Measurements from ENCODE around the gene DHX8. TPM values are rescaled to one million over a fixed set of nuclear protein-coding genes. Genes with fewer than 3 reads are reported as not detected.
A peak's percentile ranks its signal among the peaks of the same experiment; 100 is the strongest.

DHX8 gene
- total and polyA plus RNA-seq, 2 of the 4 experiments (the other 2 are of a cell fraction), result 21.8 to 50.0 TPM

- BruUV-seq (replicated peaks), result no TSS peak
- peak overlapping the region; percentile 93 for H2AK9ac ChIP-seq (replicated peaks; ENCODE audit: low read depth, low read length, poor library complexity)
- no peak for DNase-seq
- H3K27me3 ChIP-seq (ENCODE audit: control insufficient read depth, insufficient read depth, low read length), result no peaks in the 10 kb centered on the region
- peak overlapping the region; percentile 97 for H3K27ac ChIP-seq (ENCODE audit: insufficient read depth, low read length)
- H3K79me1 ChIP-seq (ENCODE audit: low read depth in 1 of 2, low read length in 2 of 2), result peaks cover 0 to 30% of the 10 kb centered on the region in 2 experiments; a peak in 2 of 4 replicates
- H3K4me1 ChIP-seq (ENCODE audit: control insufficient read depth, insufficient read depth, low read length), result peaks cover 15% of the 10 kb centered on the region
- peaks cover 23% of the 10 kb centered on the region for H3K9me1 ChIP-seq (ENCODE audit: insufficient read depth, low read length)
- no peak for TF ChIP-seq CEBPB (IDR thresholded peaks at IDR 0.05; ENCODE audit: low read depth, low read length)
- no peak for TF ChIP-seq MAZ (IDR thresholded peaks at IDR 0.05; ENCODE audit: borderline replicate concordance, low read depth, low read length)
- no peak for TF ChIP-seq FOS (IDR thresholded peaks at IDR 0.05; ENCODE audit: low read depth, low read length)
- TF ChIP-seq CHD1 (IDR thresholded peaks at IDR 0.05; ENCODE audit: low read depth, low read length), result no peak
- no peak for TF ChIP-seq USF2 (IDR thresholded peaks at IDR 0.05; ENCODE audit: low read depth, low read length)
- H4K20me1 ChIP-seq (ENCODE audit: insufficient read depth, low read length), result no peaks in the 10 kb centered on the region
- ATAC-seq (ENCODE audit: low read depth), result no peak
- peak overlapping the region; percentile 45 for H3K18ac ChIP-seq (ENCODE audit: low read depth, low read length)
- CTCF ChIA-PET, result no interaction called here
- peaks cover 12% of the 10 kb centered on the region for H3K36me3 ChIP-seq (ENCODE audit: control insufficient read depth, insufficient read depth, low read length)
- H2AK5ac ChIP-seq (ENCODE audit: low read depth, low read length), result peak overlapping the region; percentile 96
- H3K9ac ChIP-seq (ENCODE audit: low read depth, low read length), result peak overlapping the region; percentile 47
- no CpG with 5 or more reads among the region's 3 CpGs for WGBS, 2 experiments (ENCODE audit: extremely low coverage in 2 of 2, insufficient read length in 1 of 2)
- no peaks in the 10 kb centered on the region for H3K9me3 ChIP-seq (ENCODE audit: control insufficient read depth, insufficient read depth, low read length)
- intact Hi-C loops (cut with micrococcal nuclease) (no loop called here), dilution Hi-C loops (cut with HindIII; ENCODE audit: low sequenced_read_pairs, unreplicated experiment) (no loop called here), in situ Hi-C loops (cut with MboI; ENCODE audit: low sequenced_read_pairs) (no loop called here)
- H2BK5ac ChIP-seq (ENCODE audit: low read depth, low read length, poor library complexity, severe bottlenecking), result peak overlapping the region; percentile 95
- H4K5ac ChIP-seq (ENCODE audit: low read depth, low read length), result peak overlapping the region; percentile 67
- H2BK20ac ChIP-seq (ENCODE audit: low read depth, low read length), result peak overlapping the region; percentile 79
- H3K4me2 ChIP-seq (ENCODE audit: low read depth, low read length), result peak overlapping the region; percentile 93
- H2AFZ ChIP-seq (replicated peaks; ENCODE audit: low read length, poor library complexity), result peak overlapping the region; percentile 87
- peak overlapping the region; percentile 97 for H3K4ac ChIP-seq (ENCODE audit: low read depth, low read length)
- H4K8ac ChIP-seq (ENCODE audit: low read depth in 2 of 2, low read length in 2 of 2), result peak overlapping the region; percentile 71 to 91
- peak overlapping the region; percentile 86; the same call in 1 of the 2 replicates for H3K23ac ChIP-seq (ENCODE audit: low read depth, low read length)
- no peak overlapping the region for H3K4me3 ChIP-seq (ENCODE audit: insufficient read depth, low read depth, low read length)
- H3K14ac ChIP-seq (replicated peaks; ENCODE audit: low read depth, low read length), result peak overlapping the region; percentile 93
- peak overlapping the region; percentile 89 for H2BK15ac ChIP-seq (ENCODE audit: low read depth, low read length)
- H4K91ac ChIP-seq (ENCODE audit: insufficient read depth, low read depth, low read length), result peak overlapping the region; percentile 83
- POLR2A ChIA-PET (ENCODE audit: unreplicated experiment), result interaction anchor here (1.4 kb wide), 1 partner anchor 14 kb away, joined by 5 read pairs; no protein-coding TSS in a partner anchor
- H2BK120ac ChIP-seq (ENCODE audit: low read depth, low read length), result peak overlapping the region; percentile 84
- H3K56ac ChIP-seq (ENCODE audit: extremely low read depth, insufficient read depth, low read length), result peak overlapping the region; percentile 83
These were observed 47.3 kb downstream of the DHX8 start for GRCh38 chr17:43531082-43531378.
